ENCODE results near the gene RNF130.
"Not testable (repeated sequence)": the region's sequence is repeated elsewhere in the genome, so short reads cannot be mapped to it uniquely, and the experiment has no call there.

RNF130 gene

GRCh38 chr5:179967489-179967888 lies 104.1 kb downstream of the RNF130 start:
- intact Hi-C loops (cut with DNase I; ENCODE audit: low total_unique reads): no loop called here
- no peak for DNase-seq

GRCh38 chr5:179964015-179964414 lies 107.5 kb downstream of the RNF130 start:
- no peaks in the 10 kb centered on the region for H3K4me1 ChIP-seq
- no peak overlapping the region for H3K4me3 ChIP-seq
- no peak overlapping the region for H3K27ac ChIP-seq
- TF ChIP-seq CTCF (IDR thresholded peaks at IDR 0.05): no peak
- peaks cover 30 to 68% (median 56%) of the 10 kb centered on the region in 3 donors for H3K36me3 ChIP-seq
- no peaks in the 10 kb centered on the region for H3K27me3 ChIP-seq
- H3K9me3 ChIP-seq: no peaks in the 10 kb centered on the region
- intact Hi-C loops (cut with DNase I; ENCODE audit: low total_unique reads): no loop called here
- DNase-seq: no peak

More at GRCh38 chr5:179967489-179967888, 104.1 kb downstream of the RNF130 start:
- Histone ChIP-seq H3K27me3 (no peaks in the 10 kb centered on the region), H3K9me3 (no peaks in the 10 kb centered on the region), H3K36me3 (peaks cover 37 to 68% (median 58%) of the 10 kb centered on the region in 3 donors), H3K4me1 (no peaks in the 10 kb centered on the region), H3K27ac (no peak overlapping the region), H3K4me3 (no peak overlapping the region)
- no peak for TF ChIP-seq CTCF (IDR thresholded peaks at IDR 0.05)

GRCh38 chr5:179963375-179963774 lies 108.2 kb downstream of the RNF130 start:
- Histone ChIP-seq H3K9me3 (no peaks in the 10 kb centered on the region), H3K36me3 (peaks cover 30 to 61% (median 54%) of the 10 kb centered on the region in 3 donors), H3K4me1 (no peaks in the 10 kb centered on the region), H3K4me3 (no peak overlapping the region), H3K27ac (no peak overlapping the region), H3K27me3 (no peaks in the 10 kb centered on the region)
- intact Hi-C loops (cut with DNase I; ENCODE audit: low total_unique reads): no loop called here
- DNase-seq: no peak
- TF ChIP-seq CTCF (IDR thresholded peaks at IDR 0.05): no peak

- Histone ChIP-seq H3K4me1 (no peaks in the 10 kb centered on the region), H3K27me3 (no peaks in the 10 kb centered on the region), H3K4me3 (no peak overlapping the region), H3K27ac (no peak overlapping the region), H3K36me3 (peaks cover 13 to 56% (median 33%) of the 10 kb centered on the region in 3 donors), H3K9me3 (no peaks in the 10 kb centered on the region)
- no peak for TF ChIP-seq CTCF (IDR thresholded peaks at IDR 0.05)
- DNase-seq: no peak
- intact Hi-C loops (cut with DNase I; ENCODE audit: low total_unique reads): no loop called here
These were observed 111.2 kb downstream of the RNF130 start for GRCh38 chr5:179960204-179960831.

GRCh38 chr5:179959641-179960040 lies 111.9 kb downstream of the RNF130 start:
- Histone ChIP-seq H3K27ac (no peak overlapping the region), H3K27me3 (no peaks in the 10 kb centered on the region), H3K4me1 (no peaks in the 10 kb centered on the region), H3K4me3 (no peak overlapping the region), H3K9me3 (no peaks in the 10 kb centered on the region), H3K36me3 (peaks cover 8 to 61% (median 33%) of the 10 kb centered on the region in 3 donors)
- no peak for DNase-seq
- intact Hi-C loops (cut with DNase I; ENCODE audit: low total_unique reads): no loop called here
- TF ChIP-seq CTCF (IDR thresholded peaks at IDR 0.05): no peak

- H3K4me1 ChIP-seq; H3K27ac ChIP-seq; intact Hi-C loops (cut with DNase I; ENCODE audit: low total_unique reads); H3K27me3 ChIP-seq; DNase-seq; H3K9me3 ChIP-seq; H3K4me3 ChIP-seq: not testable (repeated sequence)
- H3K36me3 ChIP-seq: peaks cover 8 to 62% (median 33%) of the 10 kb centered on the region in 3 donors
These were observed 112.4 kb downstream of the RNF130 start for GRCh38 chr5:179959118-179959517.

Data from tibial artery (tissue), 4 donors.